GM10266 (cell line): ENCODE results near the gene POU6F2.

Source experiments
- DNase-seq: peaks from one replicate; pipeline ENCODE4 v3.0.0; 2012; ENCODE audit errors: extremely low spot score
- CTCF ChIP-seq: IDR thresholded peaks from 2 replicates; pipeline ENCODE4 v1.5.1; 2012; ENCODE audit warnings: mild to moderate bottlenecking, low read depth; ENCODE audit not compliant: control insufficient read depth, insufficient read depth; ENCODE audit errors: missing control alignments

Gene POU6F2

GRCh38 chr7:39017369-39017915, 39.7 kb downstream of the POU6F2 start:
- DNase-seq = no peak
- no peak for TF ChIP-seq CTCF

GRCh38 chr7:39022796-39023195, 45.1 kb downstream of the POU6F2 start:
- no peak for DNase-seq
- TF ChIP-seq CTCF = no peak

GRCh38 chr7:39027491-39027890, 49.8 kb downstream of the POU6F2 start:
- TF ChIP-seq CTCF = no peak
- DNase-seq = no peak

- DNase-seq = no peak
- no peak for TF ChIP-seq CTCF
Observed at GRCh38 chr7:39033885-39034624, 56.3 kb downstream of the POU6F2 start.

GRCh38 chr7:39035156-39035555, 57.4 kb downstream of the POU6F2 start:
- TF ChIP-seq CTCF = no peak
- no peak for DNase-seq

GRCh38 chr7:39035903-39036302, 58.2 kb downstream of the POU6F2 start:
- DNase-seq = no peak
- TF ChIP-seq CTCF = no peak

- TF ChIP-seq CTCF = no peak
- DNase-seq = no peak
Observed at GRCh38 chr7:39042670-39043069, 65.0 kb downstream of the POU6F2 start.
